GM18861 (cell line): Measurements from ENCODE around the gene FSCN2.
"Not testable (repeated sequence)": the region's sequence is repeated elsewhere in the genome, so short reads cannot be mapped to it uniquely, and the experiment has no call there.

ENCODE experiments used
- ATAC-seq: cut with Tn5 transposase; IDR thresholded peaks from one replicate; pipeline ENCODE4 v1.9.1; 2021; ENCODE audit not compliant: unreplicated experiment

The FSCN2 gene

GRCh38 chr17:81575836-81576235 lies 47.7 kb downstream of the FSCN2 start:
- no peak for ATAC-seq

GRCh38 chr17:81576621-81577277 lies 48.6 kb downstream of the FSCN2 start:
- ATAC-seq = no peak

- no peak for ATAC-seq
Measured at GRCh38 chr17:81577278-81578000, 49.3 kb downstream of the FSCN2 start.

GRCh38 chr17:81578038-81578441 lies 49.9 kb downstream of the FSCN2 start:
- ATAC-seq = no peak

GRCh38 chr17:81578561-81579225 lies 50.5 kb downstream of the FSCN2 start:
- no peak for ATAC-seq

GRCh38 chr17:81579298-81579697 lies 51.1 kb downstream of the FSCN2 start:
- ATAC-seq = no peak

GRCh38 chr17:81579821-81580321 lies 51.7 kb downstream of the FSCN2 start:
- ATAC-seq = no peak

- no peak for ATAC-seq
Measured at GRCh38 chr17:81580481-81580880, 52.3 kb downstream of the FSCN2 start.

- ATAC-seq = no peak
Measured at GRCh38 chr17:81581758-81582157, 53.6 kb downstream of the FSCN2 start.

- ATAC-seq = no peak
Measured at GRCh38 chr17:81582341-81582740, 54.2 kb downstream of the FSCN2 start.

- no peak for ATAC-seq
Measured at GRCh38 chr17:81582749-81583148, 54.6 kb downstream of the FSCN2 start.

- no peak for ATAC-seq
Measured at GRCh38 chr17:81583589-81584342, 55.6 kb downstream of the FSCN2 start.

- ATAC-seq = not testable (repeated sequence)
Measured at GRCh38 chr17:81584771-81585170, 56.6 kb downstream of the FSCN2 start.

- ATAC-seq = no peak
Measured at GRCh38 chr17:81586096-81586495, 57.9 kb downstream of the FSCN2 start.
